Testis (tissue), 2 donors: Measurements from ENCODE around the gene CTAG1B.
"Not testable (repeated sequence)": the region's sequence is repeated elsewhere in the genome, so short reads cannot be mapped to it uniquely, and the experiment has no call there.

Source experiments
- POLR2A ChIP-seq: fragments of 450-650 bp; IDR thresholded peaks from one replicate; pipeline ENCODE4 v1.6.1; 2017; ENCODE audit warnings: antibody characterized with exemption, mild to moderate bottlenecking, moderate library complexity
- TF ChIP-seq, protein P1 (sequence below), 3 experiments: fragments of 450-650 bp in 2 of 3; fragments of 200-600 bp in 1 of 3; sonication (generic) in 1 of 3; IDR thresholded peaks; one replicate each; pipeline ENCODE4 v1.5.1; 2016 to 2019; ENCODE audit warnings: antibody characterized with exemption in 3 of 3, mild to moderate bottlenecking in 2 of 3, moderate library complexity in 1 of 3

DNA sequence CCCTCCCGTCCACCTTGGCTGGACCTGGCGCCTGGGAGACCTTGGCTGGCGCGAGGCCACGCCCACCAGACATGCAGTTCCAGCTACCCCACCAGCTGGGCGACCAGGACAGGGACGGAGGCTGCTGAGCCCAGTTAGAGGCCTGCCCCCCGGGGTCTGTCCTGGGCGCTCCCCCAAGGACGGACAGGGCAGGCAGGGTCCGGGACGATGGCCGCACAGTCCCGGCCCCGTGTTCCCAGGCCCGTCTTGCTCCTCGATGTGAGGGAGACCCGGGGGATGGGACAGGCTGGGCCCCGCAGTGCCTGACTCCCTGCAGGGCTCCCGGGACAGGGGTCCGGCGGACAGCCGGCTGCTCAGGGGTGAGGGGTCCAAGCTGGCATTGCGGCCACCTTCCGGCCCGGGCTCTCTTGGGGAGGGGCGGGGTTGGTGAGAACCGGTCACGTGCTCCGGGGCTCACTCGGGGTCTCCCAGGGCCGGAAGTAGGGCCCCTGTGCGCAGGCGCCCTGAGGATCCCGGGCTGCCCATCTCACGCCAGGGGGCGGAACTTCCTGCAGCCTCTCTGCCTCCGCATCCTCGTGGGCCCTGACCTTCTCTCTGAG is 34.4 kb downstream of the CTAG1B start, which contains the start of gene CTAG1A:
- TF ChIP-seq, protein P1, sequence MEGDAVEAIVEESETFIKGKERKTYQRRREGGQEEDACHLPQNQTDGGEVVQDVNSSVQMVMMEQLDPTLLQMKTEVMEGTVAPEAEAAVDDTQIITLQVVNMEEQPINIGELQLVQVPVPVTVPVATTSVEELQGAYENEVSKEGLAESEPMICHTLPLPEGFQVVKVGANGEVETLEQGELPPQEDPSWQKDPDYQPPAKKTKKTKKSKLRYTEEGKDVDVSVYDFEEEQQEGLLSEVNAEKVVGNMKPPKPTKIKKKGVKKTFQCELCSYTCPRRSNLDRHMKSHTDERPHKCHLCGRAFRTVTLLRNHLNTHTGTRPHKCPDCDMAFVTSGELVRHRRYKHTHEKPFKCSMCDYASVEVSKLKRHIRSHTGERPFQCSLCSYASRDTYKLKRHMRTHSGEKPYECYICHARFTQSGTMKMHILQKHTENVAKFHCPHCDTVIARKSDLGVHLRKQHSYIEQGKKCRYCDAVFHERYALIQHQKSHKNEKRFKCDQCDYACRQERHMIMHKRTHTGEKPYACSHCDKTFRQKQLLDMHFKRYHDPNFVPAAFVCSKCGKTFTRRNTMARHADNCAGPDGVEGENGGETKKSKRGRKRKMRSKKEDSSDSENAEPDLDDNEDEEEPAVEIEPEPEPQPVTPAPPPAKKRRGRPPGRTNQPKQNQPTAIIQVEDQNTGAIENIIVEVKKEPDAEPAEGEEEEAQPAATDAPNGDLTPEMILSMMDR (IDR thresholded peaks at IDR 0.05) = not testable (repeated sequence)
- TF ChIP-seq POLR2A = not testable (repeated sequence)
